Stomach (tissue), 9 donors: ENCODE results near the gene ENOX1. TPM values are rescaled to one million over a fixed set of nuclear protein-coding genes. Genes with fewer than 3 reads are reported as not detected.

Experiments
- DNase-seq, 2 donors: peaks; one replicate each; pipeline versions ENCODE4 v3.0.0 to v3.0.0-alpha.2; 2013 to 2019
- H3K27ac ChIP-seq, 5 donors: fragments of 200-600 bp in 4 of 5; sonication (generic) in 4 of 5; one replicate each; pipeline ENCODE4 v1.5.1; 2013 to 2019; ENCODE audit warnings: mild to moderate bottlenecking in 1 of 5, moderate library complexity in 1 of 5
- H3K27me3 ChIP-seq, 3 donors: fragments of 200-600 bp; sonication (generic); one replicate each; pipeline ENCODE4 v1.5.1; 2017 to 2019; ENCODE audit warnings: mixed run types in 1 of 3
- H3K36me3 ChIP-seq, 4 donors: fragments of 200-600 bp; sonication (generic); 1 replicate in 3 of 4; 2 replicates in 1 of 4; pipeline ENCODE4 v1.5.1; 2016 to 2019
- H3K4me1 ChIP-seq, 4 donors: fragments of 200-600 bp; sonication (generic); one replicate each; pipeline ENCODE4 v1.5.1; 2016 to 2019
- H3K4me3 ChIP-seq, 4 donors: fragments of 200-600 bp; sonication (generic) in 3 of 4; one replicate each; pipeline ENCODE4 v1.5.1; 2016 to 2019; ENCODE audit warnings: mild to moderate bottlenecking in 1 of 4
- H3K9me3 ChIP-seq, 4 donors: fragments of 200-600 bp; sonication (generic); one replicate each; pipeline ENCODE4 v1.5.1; 2016 to 2019
- EP300 ChIP-seq: sonication (generic); formaldehyde crosslinking; IDR thresholded peaks from one replicate; pipeline ENCODE4 v1.6.1; 2017; ENCODE audit warnings: antibody characterized with exemption
- POLR2A ChIP-seq, 4 donors: fragments of 450-650 bp; IDR thresholded peaks; one replicate each; pipeline ENCODE4 v1.6.1; 2016; ENCODE audit warnings: antibody characterized with exemption in 4 of 4, control low read depth in 2 of 4, mild to moderate bottlenecking in 1 of 4, moderate library complexity in 1 of 4
- POLR2AphosphoS5 ChIP-seq, 3 donors: sonication (generic); formaldehyde crosslinking; IDR thresholded peaks; one replicate each; pipeline ENCODE4 v1.6.1; 2016; ENCODE audit warnings: antibody characterized with exemption in 3 of 3
- WGBS, 5 donors: extraction: QIAGEN DNeasy Blood & Tissue Kit in 3 of 5; methylation state at CpG; one replicate each; pipeline versions ENCODE4 v1.1.5 to v1.1.7; 2013 to 2018; 5-methylcytosine and 5-hydroxymethylcytosine counted together
- intact Hi-C: fragments of 100-400 bp; cut with DNase I; formaldehyde crosslinking; loops from one replicate; pipeline ENCODE4 v1.15.1; 2023; ENCODE audit warnings: low total_unique reads
- polyA plus RNA-seq, 3 donors: library from polyadenylated mRNA; stranded (reverse); fragments of 200-250 nt; gene quantifications; one replicate each; pipeline ENCODE4 v1.2.3, GENCODE V29; 2013
- total RNA-seq, 5 donors: library from RNA; depleted of rRNA; stranded (reverse); fragments of >200 nt; gene quantifications; one replicate each; pipeline versions ENCODE4 v1.1.0 to v1.2.3, GENCODE V29; 2014 to 2016
- TF ChIP-seq, protein P1 (sequence below), 7 experiments: fragments of 450-650 bp in 4 of 7; fragments of 200-600 bp in 3 of 7; sonication (generic) in 3 of 7; IDR thresholded peaks; one replicate each; pipeline ENCODE4 v1.5.1; 2016 to 2019; ENCODE audit warnings: antibody characterized with exemption in 7 of 7, control low read depth in 2 of 7, mild to moderate bottlenecking in 1 of 7
- donor health status: healthy with polysubstance abuse.
- donor health status: Bipolar disorder and iron deficiency.
- donor health status: healthy.

ENOX1 gene
- total and polyA plus RNA-seq, 8 donors: 0.46 to 6.2 (median 1.4) TPM; not detected in 1

DNA sequence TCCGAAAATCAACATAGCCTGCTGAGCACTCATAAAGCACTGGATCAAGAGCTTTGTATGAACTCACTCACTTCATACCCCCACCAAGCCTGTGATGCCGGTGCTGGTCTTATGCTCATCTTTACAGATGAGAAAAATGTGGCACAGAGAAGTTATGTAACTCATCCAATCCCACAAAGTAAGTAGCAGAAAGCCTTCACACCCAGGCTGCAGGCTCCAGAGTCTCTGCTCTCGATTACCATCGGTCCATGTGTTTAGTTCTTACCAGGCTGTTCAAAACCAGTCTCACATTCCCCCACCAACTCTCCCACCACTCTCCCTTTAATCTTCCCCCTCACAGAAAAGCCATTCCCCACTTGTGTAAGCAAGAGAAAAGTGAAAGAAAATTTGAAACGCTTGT, 487.4 kb downstream of the ENOX1 start:
- TF ChIP-seq, protein P1, sequence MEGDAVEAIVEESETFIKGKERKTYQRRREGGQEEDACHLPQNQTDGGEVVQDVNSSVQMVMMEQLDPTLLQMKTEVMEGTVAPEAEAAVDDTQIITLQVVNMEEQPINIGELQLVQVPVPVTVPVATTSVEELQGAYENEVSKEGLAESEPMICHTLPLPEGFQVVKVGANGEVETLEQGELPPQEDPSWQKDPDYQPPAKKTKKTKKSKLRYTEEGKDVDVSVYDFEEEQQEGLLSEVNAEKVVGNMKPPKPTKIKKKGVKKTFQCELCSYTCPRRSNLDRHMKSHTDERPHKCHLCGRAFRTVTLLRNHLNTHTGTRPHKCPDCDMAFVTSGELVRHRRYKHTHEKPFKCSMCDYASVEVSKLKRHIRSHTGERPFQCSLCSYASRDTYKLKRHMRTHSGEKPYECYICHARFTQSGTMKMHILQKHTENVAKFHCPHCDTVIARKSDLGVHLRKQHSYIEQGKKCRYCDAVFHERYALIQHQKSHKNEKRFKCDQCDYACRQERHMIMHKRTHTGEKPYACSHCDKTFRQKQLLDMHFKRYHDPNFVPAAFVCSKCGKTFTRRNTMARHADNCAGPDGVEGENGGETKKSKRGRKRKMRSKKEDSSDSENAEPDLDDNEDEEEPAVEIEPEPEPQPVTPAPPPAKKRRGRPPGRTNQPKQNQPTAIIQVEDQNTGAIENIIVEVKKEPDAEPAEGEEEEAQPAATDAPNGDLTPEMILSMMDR (IDR thresholded peaks at IDR 0.05): no peak
- TF ChIP-seq POLR2A (IDR thresholded peaks at IDR 0.05): no peak
- TF ChIP-seq POLR2AphosphoS5 (IDR thresholded peaks at IDR 0.05): no peak
- H3K27ac ChIP-seq: no peak overlapping the region
- no peak for DNase-seq
- no peaks in the 10 kb centered on the region for H3K27me3 ChIP-seq
- intact Hi-C loops: no loop called here
- 70 to 81% (median 77%) methylated on average over 5 of the region's 5 CpGs for WGBS, 5 donors
- H3K9me3 ChIP-seq: no peaks in the 10 kb centered on the region
- H3K4me1 ChIP-seq: peaks cover 0 to 11% (median 7%) of the 10 kb centered on the region in 4 donors
- no peaks in the 10 kb centered on the region for H3K36me3 ChIP-seq
- no peak overlapping the region for H3K4me3 ChIP-seq

DNA sequence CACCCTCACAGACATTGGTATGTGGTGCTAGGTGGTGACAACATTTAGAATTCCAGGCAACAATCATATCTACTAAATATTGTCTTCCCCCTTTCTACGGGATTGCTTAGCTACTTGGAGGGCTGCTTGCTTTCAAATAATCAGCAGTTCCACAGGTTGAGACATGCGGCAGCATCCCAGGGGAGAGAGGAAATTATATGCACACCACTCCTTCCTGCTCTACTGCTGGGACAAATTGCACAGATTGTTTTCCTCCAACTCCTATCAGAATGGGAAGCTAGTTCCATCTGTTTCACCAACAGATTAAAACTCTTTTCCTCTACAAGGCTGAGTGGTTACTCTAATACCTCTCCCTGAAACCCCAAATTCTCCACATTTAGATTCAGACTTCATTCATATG, 488.0 kb downstream of the ENOX1 start:
- no peaks in the 10 kb centered on the region for H3K27me3 ChIP-seq
- intact Hi-C loops: no loop called here
- no peak overlapping the region for H3K4me3 ChIP-seq
- WGBS, 5 donors: 67 to 80% (median 70%) methylated on average over 2 of the region's 2 CpGs
- TF ChIP-seq POLR2AphosphoS5 (IDR thresholded peaks at IDR 0.05): no peak
- TF ChIP-seq POLR2A (IDR thresholded peaks at IDR 0.05): no peak
- no peak for TF ChIP-seq EP300
- TF ChIP-seq, protein P1 (IDR thresholded peaks at IDR 0.05): no peak
- H3K36me3 ChIP-seq: no peaks in the 10 kb centered on the region
- H3K4me1 ChIP-seq: peaks cover 0 to 11% (median 7%) of the 10 kb centered on the region in 4 donors
- no peaks in the 10 kb centered on the region for H3K9me3 ChIP-seq
- DNase-seq: no peak
- no peak overlapping the region for H3K27ac ChIP-seq

DNA sequence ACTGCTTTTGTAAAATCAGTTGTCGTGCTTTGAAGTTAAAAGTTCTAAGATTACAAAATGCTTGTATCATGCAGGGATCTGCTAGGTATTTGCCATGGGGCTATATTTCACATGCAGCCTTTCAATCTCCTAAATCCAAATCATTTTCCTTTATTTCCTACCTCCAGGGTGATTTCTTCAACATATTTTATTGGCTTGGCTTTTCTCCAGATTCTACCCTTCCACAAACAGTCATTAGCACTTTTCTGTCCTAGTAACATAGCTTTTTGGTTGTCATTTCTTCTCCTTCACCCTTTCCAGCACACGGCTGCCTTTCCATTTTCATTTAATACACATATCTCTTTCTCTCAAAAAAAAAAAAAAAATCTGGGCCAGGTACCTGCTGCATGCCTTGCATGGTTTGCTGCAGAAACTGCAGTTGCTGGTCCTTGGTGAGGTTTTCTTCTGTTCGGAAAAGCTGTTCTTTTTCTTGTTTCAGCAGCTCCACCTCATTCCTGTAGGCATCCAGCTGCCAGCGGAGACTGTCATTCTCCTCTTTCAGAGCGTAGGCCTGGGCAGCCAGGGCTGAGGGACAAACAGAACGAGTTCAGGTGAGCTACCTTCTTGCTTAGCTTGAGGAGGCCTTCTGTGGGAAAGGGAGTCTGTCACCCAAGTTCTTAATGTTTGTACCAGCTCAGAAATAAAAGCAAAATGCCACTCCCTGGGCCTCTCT, 488.6 kb downstream of the ENOX1 start:
- H3K27me3 ChIP-seq: no peaks in the 10 kb centered on the region
- H3K4me1 ChIP-seq: peaks cover 0 to 6% (median 5%) of the 10 kb centered on the region in 4 donors
- intact Hi-C loops: no loop called here
- no peak overlapping the region for H3K4me3 ChIP-seq
- TF ChIP-seq POLR2A (IDR thresholded peaks at IDR 0.05): no peak
- TF ChIP-seq POLR2AphosphoS5 (IDR thresholded peaks at IDR 0.05): no peak
- no peak for TF ChIP-seq EP300
- TF ChIP-seq, protein P1 (IDR thresholded peaks at IDR 0.05): no peak
- 81 to 89% (median 85%) methylated on average over 6 of the region's 6 CpGs for WGBS, 5 donors
- no peak for DNase-seq
- no peak overlapping the region for H3K27ac ChIP-seq
- H3K36me3 ChIP-seq: no peaks in the 10 kb centered on the region
- no peaks in the 10 kb centered on the region for H3K9me3 ChIP-seq

DNA sequence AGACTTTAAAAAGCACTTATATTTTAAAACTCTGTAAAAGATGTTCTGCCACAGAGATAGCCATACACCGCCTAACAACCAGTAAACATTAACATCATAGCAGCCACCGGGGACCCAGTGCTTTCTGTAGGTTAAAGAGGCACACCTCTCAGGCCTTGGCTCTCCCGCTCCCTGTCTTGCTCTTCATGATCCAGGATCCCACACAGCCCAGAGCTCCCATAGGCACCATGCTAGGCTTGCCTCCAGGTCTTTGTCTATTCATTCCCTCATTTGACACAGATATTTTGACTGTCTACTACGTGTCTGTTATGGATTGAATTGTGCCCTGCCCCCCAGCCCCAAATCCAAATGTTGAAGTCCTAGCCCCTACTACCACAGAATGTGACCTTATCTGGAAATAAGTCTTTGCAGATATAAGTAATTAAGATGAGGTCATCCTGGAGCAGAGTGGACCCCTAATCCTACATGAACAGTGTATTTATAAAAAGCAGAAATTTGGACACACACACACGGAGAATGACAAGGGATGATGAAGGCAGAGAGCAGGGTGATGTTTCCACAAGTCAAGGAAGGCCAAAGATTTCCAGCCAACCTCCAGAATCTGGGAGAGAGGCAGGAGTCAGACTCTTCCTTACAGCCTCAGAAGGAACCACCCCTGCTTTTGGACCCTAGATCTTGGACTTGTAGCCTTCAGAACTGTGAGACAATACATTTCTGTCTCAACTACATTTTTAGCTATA, 490.8 kb downstream of the ENOX1 start:
- Histone ChIP-seq H3K27me3 (no peaks in the 10 kb centered on the region), H3K9me3 (no peaks in the 10 kb centered on the region), H3K4me1 (no peaks in the 10 kb centered on the region), H3K36me3 (no peaks in the 10 kb centered on the region), H3K27ac (no peak overlapping the region), H3K4me3 (no peak overlapping the region)
- no peak for DNase-seq
- 59 to 79% (median 66%) methylated on average over 5 of the region's 5 CpGs for WGBS, 5 donors
- intact Hi-C loops: no loop called here
- TF ChIP-seq POLR2AphosphoS5 (IDR thresholded peaks at IDR 0.05) (no peak), EP300 (no peak), POLR2A (IDR thresholded peaks at IDR 0.05) (no peak)
- TF ChIP-seq, protein P1 (IDR thresholded peaks at IDR 0.05): no peak
